Caco-2 (cell line): ENCODE data around the gene ANKS3. TPM values are rescaled to one million over a fixed set of nuclear protein-coding genes. Genes with fewer than 3 reads are reported as not detected.
A peak's percentile ranks its signal among the peaks of the same experiment; 100 is the strongest.

Experiments
- BruUV-seq: library from RNA; stranded (reverse); fragments of 400-500 nt; replicated peaks from 2 replicates; lab custom pipeline; 2021; lab: Mats Ljungman, UMichigan
- CTCF ChIA-PET: fragments of 300-600 bp; sonication (Branson Sonifier 250); formaldehyde crosslinking; loops from one replicate; lab custom pipeline; 2022; ENCODE audit warnings: antibody characterized with exemption; lab: Charles Lee
- POLR2A ChIA-PET: fragments of 300-600 bp; sonication (Branson Sonifier 250); formaldehyde crosslinking; loops from one replicate; lab custom pipeline; 2022; ENCODE audit warnings: antibody characterized with exemption; lab: Charles Lee
- DNase-seq, 2 experiments: peaks; one replicate each; pipeline versions ENCODE4 v3.0.0 to v3.0.0-alpha.2; 2020 to 2022
- H3K27me3 ChIP-seq: replicated peaks from 2 replicates; pipeline ENCODE4 v1.6.0; 2011; ENCODE audit warnings: low read length; ENCODE audit not compliant: control insufficient read depth, insufficient read depth
- H3K36me3 ChIP-seq: 2 replicates; pipeline ENCODE4 v1.5.1; 2011; ENCODE audit warnings: low read length; ENCODE audit not compliant: control insufficient read depth, insufficient read depth
- H3K4me1 ChIP-seq: fragments of 250-450 bp; sonication (Bioruptor Pico); 2 replicates; pipeline ENCODE4 v1.5.1; 2020; ENCODE audit warnings: mild to moderate bottlenecking
- H3K4me3 ChIP-seq: 2 replicates; pipeline ENCODE4 v1.5.1; 2011; ENCODE audit warnings: low read depth, mild to moderate bottlenecking, control low read depth, low read length
- H3K9me3 ChIP-seq: fragments of 250-450 bp; sonication (Bioruptor Pico); 2 replicates; pipeline ENCODE4 v1.5.1; 2020; ENCODE audit warnings: mild to moderate bottlenecking, moderate library complexity
- H3K27ac Mint-ChIP-seq: one replicate; pipeline ENCODE4 v1.8.0; 2022; ENCODE audit warnings: mixed read lengths; ENCODE audit not compliant: unreplicated experiment
- H3K27me3 Mint-ChIP-seq: one replicate; pipeline ENCODE4 v1.8.0; 2022; ENCODE audit warnings: mixed read lengths; ENCODE audit not compliant: insufficient read depth, unreplicated experiment
- H3K36me3 Mint-ChIP-seq: one replicate; pipeline ENCODE4 v1.8.0; 2022; ENCODE audit warnings: mild to moderate bottlenecking, mixed read lengths; ENCODE audit not compliant: insufficient read depth, unreplicated experiment
- H3K4me1 Mint-ChIP-seq: one replicate; pipeline ENCODE4 v1.8.0; 2022; ENCODE audit warnings: low read depth, mixed read lengths; ENCODE audit not compliant: unreplicated experiment
- H3K4me3 Mint-ChIP-seq: one replicate; pipeline ENCODE4 v1.8.0; 2022; ENCODE audit warnings: mild to moderate bottlenecking, moderate library complexity, mixed read lengths; ENCODE audit not compliant: unreplicated experiment
- H3K9me3 Mint-ChIP-seq: one replicate; pipeline ENCODE4 v1.8.0; 2022; ENCODE audit warnings: mixed read lengths; ENCODE audit not compliant: unreplicated experiment
- CTCF ChIP-seq, 2 experiments: fragments of 200-600 bp in 1 of 2; IDR thresholded peaks; 1 replicate in 1 of 2; 2 replicates in 1 of 2; pipeline versions ENCODE4 v1.5.1 to v1.8.0; 2011 to 2022; ENCODE audit warnings: antibody characterized with exemption in 1 of 2, control low read depth in 1 of 2, inconsistent platforms in 1 of 2, low read depth in 1 of 2, low read length in 1 of 2, mild to moderate bottlenecking in 1 of 2, moderate library complexity in 1 of 2; ENCODE audit not compliant: insufficient read depth in 1 of 2, severe bottlenecking in 1 of 2, unreplicated experiment in 1 of 2
- intact Hi-C: fragments of 100-400 bp; cut with micrococcal nuclease; formaldehyde crosslinking; loops from one replicate; pipeline ENCODE4 v1.10.0; 2022; ENCODE audit not compliant: unreplicated experiment
- total RNA-seq: library from RNA; stranded (reverse); gene quantifications from 2 replicates; pipeline ENCODE4 v1.2.3, GENCODE V29; 2022

Gene ANKS3
- total RNA-seq, 1 experiment from 2014 or later, result 28.1 TPM

GRCh38 chr16:4771646-4772045 lies 37.6 kb upstream of the ANKS3 start:
- no peak for DNase-seq
- Histone ChIP-seq H3K36me3 (no peaks in the 10 kb centered on the region), H3K4me1 (peaks cover 10% of the 10 kb centered on the region; the same call in 1 of the 2 replicates), H3K4me3 (no peak overlapping the region), H3K9me3 (no peaks in the 10 kb centered on the region), H3K27me3 (no peaks in the 10 kb centered on the region)
- Mint-ChIP-seq H3K4me1 (peaks cover 17% of the 10 kb centered on the region), H3K9me3 (no peaks in the 10 kb centered on the region), H3K4me3 (no peak overlapping the region), H3K27ac (no peak overlapping the region), H3K27me3 (no peaks in the 10 kb centered on the region), H3K36me3 (peaks cover 9% of the 10 kb centered on the region)
- no peak for TF ChIP-seq CTCF (IDR thresholded peaks at IDR 0.05; ENCODE audit: insufficient read depth in 1 of 2, low read depth in 1 of 2, low read length in 1 of 2, severe bottlenecking in 1 of 2, unreplicated experiment in 1 of 2)
- no TSS peak for BruUV-seq
- intact Hi-C loops, result no loop called here
- POLR2A ChIA-PET, result no interaction called here
- CTCF ChIA-PET, result no interaction called here

GRCh38 chr16:4769306-4769638 lies 35.2 kb upstream of the ANKS3 start:
- TF ChIP-seq CTCF (IDR thresholded peaks at IDR 0.05; ENCODE audit: insufficient read depth in 1 of 2, low read depth in 1 of 2, low read length in 1 of 2, severe bottlenecking in 1 of 2, unreplicated experiment in 1 of 2), result no peak
- Mint-ChIP-seq H3K27me3 (no peaks in the 10 kb centered on the region), H3K27ac (no peak overlapping the region), H3K36me3 (peaks cover 9% of the 10 kb centered on the region), H3K9me3 (no peaks in the 10 kb centered on the region), H3K4me3 (peak overlapping the region; percentile 77), H3K4me1 (peaks cover 17% of the 10 kb centered on the region)
- H3K36me3 ChIP-seq, result no peaks in the 10 kb centered on the region
- DNase-seq, result no peak
- ChIA-PET CTCF (interaction anchor here (0.6 to 2.1 kb wide), 2 partner anchors 35 to 169 kb away, joined by 3 to 7 read pairs; partner anchors contain the start of genes ANKS3 and DNAAF8), POLR2A (interaction anchor here (0.7 to 1.7 kb wide), 4 partner anchors 19 to 295 kb away, joined by 3 to 20 read pairs (median 5); partner anchors contain the start of genes ANKS3, DNAAF8, NMRAL1 and SEPTIN12)
- H3K9me3 ChIP-seq, result no peaks in the 10 kb centered on the region
- intact Hi-C loops, result loop anchor here (2.0 kb wide), 2 partner anchors 20 to 34 kb away; partner anchors contain the start of genes ANKS3, DNAAF8 and SEPTIN12
- H3K4me3 ChIP-seq, result peak overlapping the region; percentile 66
- peaks cover 10% of the 10 kb centered on the region; the same call in 1 of the 2 replicates for H3K4me1 ChIP-seq
- BruUV-seq, result no TSS peak
- H3K27me3 ChIP-seq, result no peaks in the 10 kb centered on the region

- Mint-ChIP-seq H3K4me3 (peak overlapping the region; percentile 77), H3K27ac (peak overlapping the region; percentile 71), H3K36me3 (peaks cover 9% of the 10 kb centered on the region), H3K9me3 (no peaks in the 10 kb centered on the region), H3K27me3 (no peaks in the 10 kb centered on the region), H3K4me1 (peaks cover 12% of the 10 kb centered on the region)
- H3K4me3 ChIP-seq, result peak overlapping the region; percentile 66
- TF ChIP-seq CTCF (IDR thresholded peaks at IDR 0.05; ENCODE audit: insufficient read depth in 1 of 2, low read depth in 1 of 2, low read length in 1 of 2, severe bottlenecking in 1 of 2, unreplicated experiment in 1 of 2), result no peak
- intact Hi-C loops, result loop anchor here (1.0 to 2.0 kb wide), 4 partner anchors 20 to 188 kb away; partner anchors contain the start of genes ANKS3, DNAAF8, ROGDI and SEPTIN12
- H3K4me1 ChIP-seq, result peaks cover 10% of the 10 kb centered on the region; the same call in 1 of the 2 replicates
- ChIA-PET POLR2A (interaction anchor here (0.7 to 1.7 kb wide), 5 partner anchors 20 to 294 kb away, joined by 3 to 20 read pairs (median 6); partner anchors contain the start of genes ANKS3, DNAAF8, NMRAL1 and SEPTIN12), CTCF (interaction anchor here (0.6 to 2.1 kb wide), 2 partner anchors 34 to 169 kb away, joined by 3 to 7 read pairs; partner anchors contain the start of genes ANKS3 and DNAAF8)
- no peaks in the 10 kb centered on the region for H3K27me3 ChIP-seq
- no peaks in the 10 kb centered on the region for H3K9me3 ChIP-seq
- no peaks in the 10 kb centered on the region for H3K36me3 ChIP-seq
- DNase-seq, result peak; percentile 95 to 96
- BruUV-seq, result no TSS peak
Measured at GRCh38 chr16:4768549-4769305, 34.7 kb upstream of the ANKS3 start.
